Measurements from ENCODE around the gene CDH13.

The CDH13 gene

GRCh38 chr16:83714286-83714685, 1087.5 kb downstream of the CDH13 start:
- no peak for FAIRE-seq

GRCh38 chr16:83715217-83715920, 1088.6 kb downstream of the CDH13 start:
- no peak for FAIRE-seq

- no peak for FAIRE-seq
These were observed 1090.5 kb downstream of the CDH13 start for GRCh38 chr16:83717308-83717707.

GRCh38 chr16:83717814-83718213, 1091.0 kb downstream of the CDH13 start:
- no peak for FAIRE-seq

- FAIRE-seq, result no peak
These were observed 1093.4 kb downstream of the CDH13 start for GRCh38 chr16:83720213-83720612.

- FAIRE-seq, result no peak
These were observed 1094.2 kb downstream of the CDH13 start for GRCh38 chr16:83720981-83721380.

GRCh38 chr16:83721676-83722075, 1094.9 kb downstream of the CDH13 start:
- no peak for FAIRE-seq

- FAIRE-seq, result no peak
These were observed 1095.9 kb downstream of the CDH13 start for GRCh38 chr16:83722456-83723183.

- FAIRE-seq, result no peak
These were observed 1096.5 kb downstream of the CDH13 start for GRCh38 chr16:83723244-83723643.

GRCh38 chr16:83723901-83724300, 1097.1 kb downstream of the CDH13 start:
- FAIRE-seq, result no peak

- no peak for FAIRE-seq
These were observed 1097.8 kb downstream of the CDH13 start for GRCh38 chr16:83724585-83724984.

GRCh38 chr16:83725313-83725712, 1098.5 kb downstream of the CDH13 start:
- FAIRE-seq, result no peak

- FAIRE-seq, result no peak
These were observed 1100.2 kb downstream of the CDH13 start for GRCh38 chr16:83727018-83727417.

- no peak for FAIRE-seq
These were observed 1101.1 kb downstream of the CDH13 start for GRCh38 chr16:83727751-83728352.

- FAIRE-seq, result no peak
These were observed 1101.7 kb downstream of the CDH13 start for GRCh38 chr16:83728492-83728891.

GRCh38 chr16:83730812-83731211, 1104.0 kb downstream of the CDH13 start:
- FAIRE-seq, result no peak

- no peak for FAIRE-seq
These were observed 1105.8 kb downstream of the CDH13 start for GRCh38 chr16:83732536-83732935.

- no peak for FAIRE-seq
These were observed 1106.5 kb downstream of the CDH13 start for GRCh38 chr16:83733301-83733700.

- no peak for FAIRE-seq
These were observed 1107.4 kb downstream of the CDH13 start for GRCh38 chr16:83734136-83734535.

- no peak for FAIRE-seq
These were observed 1111.1 kb downstream of the CDH13 start for GRCh38 chr16:83737729-83738354.

GRCh38 chr16:83738923-83739503, 1112.2 kb downstream of the CDH13 start:
- no peak for FAIRE-seq

GRCh38 chr16:83742124-83742899, 1115.5 kb downstream of the CDH13 start:
- no peak for FAIRE-seq
